Progenitor cell of endocrine pancreas (in vitro differentiated cells): ENCODE measurements around the gene ACOT9. TPM values are rescaled to one million over a fixed set of nuclear protein-coding genes. Genes with fewer than 3 reads are reported as not detected.

Experiments
- DNase-seq: peaks from one replicate; pipeline ENCODE4 v3.0.0; 2021; ENCODE audit warnings: low spot score; ENCODE audit not compliant: unreplicated experiment
- H3K27ac Mint-ChIP-seq: 2 replicates; pipeline ENCODE4 v1.8.0; 2021; ENCODE audit warnings: mild to moderate bottlenecking, moderate library complexity, mixed read lengths
- H3K27me3 Mint-ChIP-seq: 2 replicates; pipeline ENCODE4 v1.8.0; 2021; ENCODE audit warnings: mixed read lengths
- H3K36me3 Mint-ChIP-seq: 2 replicates; pipeline ENCODE4 v1.8.0; 2022; ENCODE audit warnings: mixed read lengths; ENCODE audit not compliant: insufficient read depth
- H3K4me1 Mint-ChIP-seq: 2 replicates; pipeline ENCODE4 v1.8.0; 2021; ENCODE audit warnings: low read depth, mixed read lengths
- H3K4me3 Mint-ChIP-seq: 2 replicates; pipeline ENCODE4 v1.8.0; 2021; ENCODE audit warnings: low read depth, mild to moderate bottlenecking, moderate library complexity, mixed read lengths
- H3K9me3 Mint-ChIP-seq: 2 replicates; pipeline ENCODE4 v1.8.0; 2021; ENCODE audit warnings: low read depth, mixed read lengths
- CTCF ChIP-seq: fragments of 200-600 bp; sonication (generic); IDR thresholded peaks from one replicate; pipeline ENCODE4 v1.5.0; 2021; ENCODE audit warnings: antibody characterized with exemption, mild to moderate bottlenecking; ENCODE audit not compliant: unreplicated experiment
- total RNA-seq: library from RNA; stranded (reverse); gene quantifications from 2 replicates; pipeline ENCODE4 v1.2.1, GENCODE V29; 2021

The ACOT9 gene
- total RNA-seq, 1 donor from 2014 or later, result 33.8 TPM

- Mint-ChIP-seq H3K9me3 (no peaks in the 10 kb centered on the region), H3K4me1 (no peaks in the 10 kb centered on the region), H3K27me3 (no peaks in the 10 kb centered on the region), H3K27ac (no peak overlapping the region), H3K4me3 (no peak overlapping the region), H3K36me3 (no peaks in the 10 kb centered on the region)
- no peak for DNase-seq
- TF ChIP-seq CTCF, result no peak
Observed at GRCh38 chrX:23770142-23770541, 27.1 kb upstream of the ACOT9 start.

- Mint-ChIP-seq H3K27me3 (no peaks in the 10 kb centered on the region), H3K27ac (no peak overlapping the region), H3K4me3 (no peak overlapping the region), H3K9me3 (no peaks in the 10 kb centered on the region), H3K4me1 (peaks cover 8% of the 10 kb centered on the region), H3K36me3 (no peaks in the 10 kb centered on the region)
- TF ChIP-seq CTCF, result no peak
- DNase-seq, result no peak
Observed at GRCh38 chrX:23766650-23767551, 23.8 kb upstream of the ACOT9 start.

- no peaks in the 10 kb centered on the region for H3K36me3 Mint-ChIP-seq
- H3K27ac Mint-ChIP-seq, result no peak overlapping the region
- H3K4me3 Mint-ChIP-seq, result no peak overlapping the region
- no peaks in the 10 kb centered on the region for H3K27me3 Mint-ChIP-seq
- H3K4me1 Mint-ChIP-seq, result peaks cover 8% of the 10 kb centered on the region
- DNase-seq, result no peak
- H3K9me3 Mint-ChIP-seq, result no peaks in the 10 kb centered on the region
- no peak for TF ChIP-seq CTCF
Observed at GRCh38 chrX:23765868-23766267, 22.8 kb upstream of the ACOT9 start.

- no peaks in the 10 kb centered on the region for H3K9me3 Mint-ChIP-seq
- peaks cover 8% of the 10 kb centered on the region for H3K4me1 Mint-ChIP-seq
- H3K4me3 Mint-ChIP-seq, result no peak overlapping the region
- H3K27ac Mint-ChIP-seq, result no peak overlapping the region
- DNase-seq, result no peak
- H3K27me3 Mint-ChIP-seq, result no peaks in the 10 kb centered on the region
- H3K36me3 Mint-ChIP-seq, result no peaks in the 10 kb centered on the region
- TF ChIP-seq CTCF, result no peak
Observed at GRCh38 chrX:23765449-23765848, 22.4 kb upstream of the ACOT9 start.

GRCh38 chrX:23764188-23764984, 21.3 kb upstream of the ACOT9 start:
- Mint-ChIP-seq H3K36me3 (no peaks in the 10 kb centered on the region), H3K27me3 (no peaks in the 10 kb centered on the region), H3K27ac (no peak overlapping the region), H3K4me3 (no peak overlapping the region), H3K9me3 (no peaks in the 10 kb centered on the region), H3K4me1 (peaks cover 8% of the 10 kb centered on the region)
- TF ChIP-seq CTCF, result no peak
- no peak for DNase-seq
